Vagina (tissue), 2 donors: Measurements from ENCODE around the gene SPATA33. TPM values are rescaled to one million over a fixed set of nuclear protein-coding genes. Genes with fewer than 3 reads are reported as not detected.

Source experiments
- DNase-seq, 2 donors: peaks; one replicate each; pipeline ENCODE4 v3.0.0-alpha.2; 2017; ENCODE audit errors: extremely low spot score in 2 of 2
- H3K27ac ChIP-seq: fragments of 200-600 bp; sonication (generic); one replicate; pipeline ENCODE4 v1.5.1; 2019
- H3K27me3 ChIP-seq: fragments of 200-600 bp; sonication (generic); one replicate; pipeline ENCODE4 v1.5.1; 2019
- H3K36me3 ChIP-seq, 2 donors: fragments of 200-600 bp; sonication (generic); one replicate each; pipeline ENCODE4 v1.5.1; 2017 to 2019
- H3K4me1 ChIP-seq: fragments of 200-600 bp; sonication (generic); one replicate; pipeline ENCODE4 v1.5.1; 2019
- H3K4me3 ChIP-seq, 2 donors: fragments of 200-600 bp; sonication (generic); 1 replicate in 1 of 2; 2 replicates in 1 of 2; pipeline ENCODE4 v1.5.1; 2016 to 2019
- H3K9me3 ChIP-seq: fragments of 200-600 bp; sonication (generic); one replicate; pipeline ENCODE4 v1.5.1; 2019
- POLR2A ChIP-seq, 2 donors: fragments of 450-650 bp; IDR thresholded peaks; one replicate each; pipeline ENCODE4 v1.6.1; 2017; ENCODE audit warnings: antibody characterized with exemption in 2 of 2, mild to moderate bottlenecking in 2 of 2, moderate library complexity in 2 of 2
- POLR2AphosphoS5 ChIP-seq, 2 donors: sonication (generic); formaldehyde crosslinking; IDR thresholded peaks; one replicate each; pipeline ENCODE4 v1.9.0; 2017; ENCODE audit warnings: antibody characterized with exemption in 2 of 2, mild to moderate bottlenecking in 2 of 2, low read depth in 1 of 2; ENCODE audit not compliant: insufficient read depth in 1 of 2
- intact Hi-C: fragments of 100-400 bp; cut with DNase I; formaldehyde crosslinking; loops from one replicate; pipeline ENCODE4 v1.15.1; 2023
- total RNA-seq: library from RNA; depleted of rRNA; stranded (reverse); fragments of >200 nt; gene quantifications from one replicate; pipeline ENCODE4 v1.2.3, GENCODE V29; 2016
- TF ChIP-seq, protein P1 (sequence below), 3 experiments: fragments of 450-650 bp in 2 of 3; fragments of 200-600 bp in 1 of 3; sonication (generic) in 1 of 3; IDR thresholded peaks; one replicate each; pipeline ENCODE4 v1.5.1; 2017 to 2019; ENCODE audit warnings: antibody characterized with exemption in 3 of 3, mild to moderate bottlenecking in 2 of 3, moderate library complexity in 2 of 3

Gene SPATA33
- total RNA-seq, 1 donor from 2014 or later = 5.2 TPM

DNA sequence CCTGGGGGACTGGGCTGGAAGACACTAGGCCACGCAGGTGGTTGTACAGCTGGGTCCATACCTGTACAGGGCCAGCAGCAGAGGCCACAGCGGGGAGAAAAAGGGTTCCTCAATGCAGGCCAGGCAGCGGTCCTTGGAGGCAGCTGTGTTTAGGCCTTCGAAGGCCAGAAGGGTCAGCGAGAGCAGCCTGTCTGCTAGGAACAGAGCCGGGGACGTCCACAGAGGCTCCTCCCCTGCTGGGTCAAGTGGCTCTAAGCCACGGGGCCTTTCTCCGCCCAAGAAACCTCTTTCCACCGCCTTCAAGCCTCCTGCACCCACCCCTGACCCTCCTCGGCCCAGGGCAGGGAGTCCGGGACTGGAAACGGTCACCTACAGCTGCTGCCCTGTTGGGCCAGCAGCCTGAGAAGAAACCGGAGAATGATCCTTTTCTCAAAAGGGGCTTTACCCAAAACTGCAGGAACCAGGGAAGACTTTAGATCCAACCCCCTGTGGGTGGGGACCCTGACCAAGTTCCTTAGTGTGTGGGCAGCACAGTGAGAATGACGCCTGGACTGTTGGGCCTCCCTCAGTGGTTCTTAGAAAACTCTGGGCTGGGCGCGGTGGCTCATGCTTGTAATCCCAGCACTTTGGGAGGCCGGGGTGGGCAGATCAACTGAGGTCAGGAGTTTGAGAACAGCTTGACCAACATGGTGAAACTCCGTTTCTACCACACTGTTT, 52.2 kb downstream of the SPATA33 start:
- intact Hi-C loops = loop anchor here (10.0 kb wide), 1 partner anchor 155 kb away; no protein-coding TSS in a partner anchor

DNA sequence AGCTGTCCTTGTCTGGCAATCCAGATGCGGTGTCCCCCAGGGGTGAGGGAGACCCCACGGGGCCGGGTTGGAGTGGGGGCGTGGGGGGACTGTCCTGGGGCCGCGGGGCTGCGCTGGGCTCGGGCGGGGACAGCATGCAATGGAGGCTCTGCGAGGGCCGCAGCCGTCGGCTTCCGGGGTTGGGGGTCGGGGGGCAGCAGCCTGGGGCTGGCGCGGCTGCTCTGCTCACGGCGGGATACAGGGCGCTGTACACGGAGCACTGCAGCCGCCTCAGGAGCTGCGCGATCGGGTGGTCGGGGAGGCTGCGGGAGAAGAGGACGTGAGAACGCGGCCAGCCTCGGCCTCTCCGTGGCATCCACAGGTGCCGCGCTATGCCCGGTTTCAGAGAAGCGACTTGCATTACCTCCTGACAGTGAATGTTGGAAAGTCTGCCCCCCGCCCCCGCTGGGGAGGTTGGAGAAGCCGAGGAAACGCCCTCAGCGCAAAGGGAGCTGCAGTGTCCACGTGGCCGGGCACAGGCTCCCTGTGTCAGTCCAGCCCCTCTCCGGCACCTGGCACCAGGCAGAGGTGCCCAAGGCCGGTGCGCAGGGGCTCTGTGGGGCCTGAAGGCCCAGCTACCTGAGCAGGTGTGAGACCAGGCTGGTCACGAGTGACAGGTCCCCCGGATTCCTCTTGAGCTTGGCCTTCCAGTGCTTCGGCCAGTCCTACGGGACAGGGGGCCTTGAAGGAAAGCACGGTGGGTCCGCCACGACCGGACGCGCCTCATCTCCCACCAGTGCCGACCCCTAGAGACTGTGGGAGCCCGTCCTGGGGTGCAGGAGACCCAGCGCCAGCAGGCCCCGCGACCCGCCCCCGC, 53.3 kb downstream of the SPATA33 start:
- Histone ChIP-seq H3K9me3 (no peaks in the 10 kb centered on the region), H3K4me1 (peaks cover 16% of the 10 kb centered on the region), H3K27ac (no peak overlapping the region), H3K36me3 (no peaks in the 10 kb centered on the region), H3K27me3 (no peaks in the 10 kb centered on the region), H3K4me3 (no peak overlapping the region)
- TF ChIP-seq POLR2AphosphoS5 (IDR thresholded peaks at IDR 0.05; ENCODE audit: insufficient read depth in 1 of 2, low read depth in 1 of 2) (no peak), POLR2A (IDR thresholded peaks at IDR 0.05) (no peak)
- TF ChIP-seq, protein P1, sequence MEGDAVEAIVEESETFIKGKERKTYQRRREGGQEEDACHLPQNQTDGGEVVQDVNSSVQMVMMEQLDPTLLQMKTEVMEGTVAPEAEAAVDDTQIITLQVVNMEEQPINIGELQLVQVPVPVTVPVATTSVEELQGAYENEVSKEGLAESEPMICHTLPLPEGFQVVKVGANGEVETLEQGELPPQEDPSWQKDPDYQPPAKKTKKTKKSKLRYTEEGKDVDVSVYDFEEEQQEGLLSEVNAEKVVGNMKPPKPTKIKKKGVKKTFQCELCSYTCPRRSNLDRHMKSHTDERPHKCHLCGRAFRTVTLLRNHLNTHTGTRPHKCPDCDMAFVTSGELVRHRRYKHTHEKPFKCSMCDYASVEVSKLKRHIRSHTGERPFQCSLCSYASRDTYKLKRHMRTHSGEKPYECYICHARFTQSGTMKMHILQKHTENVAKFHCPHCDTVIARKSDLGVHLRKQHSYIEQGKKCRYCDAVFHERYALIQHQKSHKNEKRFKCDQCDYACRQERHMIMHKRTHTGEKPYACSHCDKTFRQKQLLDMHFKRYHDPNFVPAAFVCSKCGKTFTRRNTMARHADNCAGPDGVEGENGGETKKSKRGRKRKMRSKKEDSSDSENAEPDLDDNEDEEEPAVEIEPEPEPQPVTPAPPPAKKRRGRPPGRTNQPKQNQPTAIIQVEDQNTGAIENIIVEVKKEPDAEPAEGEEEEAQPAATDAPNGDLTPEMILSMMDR (IDR thresholded peaks at IDR 0.05) = no peak
- intact Hi-C loops = no loop called here
- DNase-seq = no peak

More for the DNA sequence above, 52.2 kb downstream of the SPATA33 start:
- H3K27ac ChIP-seq = no peak overlapping the region
- H3K9me3 ChIP-seq = no peaks in the 10 kb centered on the region
- DNase-seq = no peak
- H3K27me3 ChIP-seq = no peaks in the 10 kb centered on the region
- H3K4me1 ChIP-seq = peaks cover 16% of the 10 kb centered on the region
- no peaks in the 10 kb centered on the region for H3K36me3 ChIP-seq
- H3K4me3 ChIP-seq = no peak overlapping the region
- no peak for TF ChIP-seq POLR2A (IDR thresholded peaks at IDR 0.05)
- TF ChIP-seq POLR2AphosphoS5 (IDR thresholded peaks at IDR 0.05; ENCODE audit: insufficient read depth in 1 of 2, low read depth in 1 of 2) = no peak
- TF ChIP-seq, protein P1 (IDR thresholded peaks at IDR 0.05) = no peak

DNA sequence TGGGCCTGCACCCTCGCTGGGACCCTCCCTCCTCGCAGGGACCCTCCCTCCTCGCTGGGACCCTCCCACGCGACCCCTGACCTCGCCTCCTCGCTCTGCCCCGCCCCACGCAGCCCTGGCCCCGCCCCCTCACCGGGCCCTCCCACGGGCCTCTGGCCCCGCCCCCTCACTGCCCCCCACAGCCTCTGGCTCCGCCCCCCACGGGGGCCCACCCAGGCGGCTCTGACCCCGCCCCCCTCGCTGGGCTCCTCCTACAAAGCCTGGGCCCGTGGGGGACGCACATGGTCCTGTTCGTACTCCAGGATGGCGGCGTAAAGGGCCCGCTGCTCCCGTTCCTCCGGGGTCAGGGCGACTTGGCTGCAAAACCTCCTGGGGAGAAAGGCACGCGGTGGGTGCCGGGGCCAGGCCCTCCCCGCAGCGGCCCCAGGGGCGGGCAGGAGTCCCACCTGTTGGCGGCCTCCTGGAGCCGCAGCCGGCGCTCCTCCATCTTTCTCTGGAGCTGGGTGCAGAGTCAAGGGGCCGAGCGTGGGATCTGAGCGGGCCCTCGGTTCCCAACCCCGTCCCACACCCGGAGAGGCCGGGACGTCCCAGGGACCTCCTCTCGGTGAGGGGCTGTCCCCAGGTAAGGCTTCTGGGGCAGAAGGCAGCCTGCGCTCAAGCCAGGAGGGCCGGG, 54.1 kb downstream of the SPATA33 start:
- no peaks in the 10 kb centered on the region for H3K27me3 ChIP-seq
- DNase-seq = no peak
- H3K27ac ChIP-seq = no peak overlapping the region
- no peaks in the 10 kb centered on the region for H3K9me3 ChIP-seq
- H3K36me3 ChIP-seq = no peaks in the 10 kb centered on the region
- H3K4me1 ChIP-seq = peaks cover 11% of the 10 kb centered on the region
- intact Hi-C loops = no loop called here
- peak overlapping the region; percentile 5 to 35 for H3K4me3 ChIP-seq
- TF ChIP-seq POLR2AphosphoS5 (IDR thresholded peaks at IDR 0.05; ENCODE audit: insufficient read depth in 1 of 2, low read depth in 1 of 2) (no peak), POLR2A (IDR thresholded peaks at IDR 0.05) (no peak)
- TF ChIP-seq, protein P1 (IDR thresholded peaks at IDR 0.05) = no peak

DNA sequence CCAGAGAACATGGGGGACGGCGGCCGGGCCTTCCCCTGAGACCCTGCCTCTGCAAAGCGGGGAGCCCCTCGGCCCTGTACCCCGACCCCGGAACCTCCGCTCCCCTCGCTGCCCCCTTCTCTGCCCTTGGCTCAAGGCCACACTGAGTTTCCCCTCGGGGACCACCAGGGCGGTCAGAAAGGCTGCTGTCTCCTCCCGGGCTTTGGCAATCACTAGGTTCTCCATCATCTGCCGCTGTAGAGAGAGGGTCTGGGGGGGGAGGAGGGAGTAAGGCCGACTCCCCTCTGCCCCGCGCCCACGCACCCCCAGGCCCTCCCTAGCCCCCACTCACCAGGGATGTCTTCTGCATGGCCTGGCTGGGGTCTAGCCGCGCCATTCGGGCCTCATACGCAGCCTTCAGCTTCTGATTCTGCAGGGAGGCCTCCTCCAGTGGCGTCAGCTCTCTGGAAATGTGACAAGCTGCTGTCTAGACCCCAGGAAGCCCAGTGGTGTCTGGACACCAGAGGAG, 54.7 kb downstream of the SPATA33 start:
- intact Hi-C loops = no loop called here
- Histone ChIP-seq H3K27me3 (no peaks in the 10 kb centered on the region), H3K9me3 (no peaks in the 10 kb centered on the region), H3K4me1 (peaks cover 11% of the 10 kb centered on the region), H3K36me3 (no peaks in the 10 kb centered on the region), H3K4me3 (peak overlapping the region; percentile 5 to 35), H3K27ac (no peak overlapping the region)
- no peak for TF ChIP-seq POLR2A (IDR thresholded peaks at IDR 0.05)
- TF ChIP-seq, protein P1 (IDR thresholded peaks at IDR 0.05) = no peak
- TF ChIP-seq POLR2AphosphoS5 (IDR thresholded peaks at IDR 0.05; ENCODE audit: insufficient read depth in 1 of 2, low read depth in 1 of 2) = no peak
- no peak for DNase-seq
